GM10248 (cell line): ENCODE measurements around the gene FBXO48.

Source experiments
- CTCF ChIA-PET: fragments of 300-600 bp; sonication (Branson Sonifier 250); formaldehyde crosslinking; extraction: SDS; loops from one replicate; lab custom pipeline; 2021; ENCODE audit warnings: antibody characterized with exemption; lab: Yijun Ruan, JAX
- POLR2A ChIA-PET: fragments of 350-650 bp; sonication (Branson Sonifier 250); formaldehyde crosslinking; extraction: SDS; loops from one replicate; lab custom pipeline; 2020; ENCODE audit warnings: antibody characterized with exemption; lab: Yijun Ruan, JAX
- DNase-seq: peaks from one replicate; pipeline ENCODE4 v3.0.0; 2012; ENCODE audit errors: extremely low spot score
- CTCF ChIP-seq: IDR thresholded peaks from 2 replicates; pipeline ENCODE4 v1.5.1; 2012; ENCODE audit warnings: mild to moderate bottlenecking, low read depth; ENCODE audit errors: extremely low read depth, missing control alignments, control extremely low read depth

FBXO48 gene

GRCh38 chr2:68414452-68414851, 52.6 kb downstream of the FBXO48 start:
- CTCF ChIA-PET, result interaction anchor here (1.1 to 4.8 kb wide), 9 partner anchors 11 to 53 kb away, joined by 3 to 26 read pairs (median 4); no protein-coding TSS in a partner anchor

DNA sequence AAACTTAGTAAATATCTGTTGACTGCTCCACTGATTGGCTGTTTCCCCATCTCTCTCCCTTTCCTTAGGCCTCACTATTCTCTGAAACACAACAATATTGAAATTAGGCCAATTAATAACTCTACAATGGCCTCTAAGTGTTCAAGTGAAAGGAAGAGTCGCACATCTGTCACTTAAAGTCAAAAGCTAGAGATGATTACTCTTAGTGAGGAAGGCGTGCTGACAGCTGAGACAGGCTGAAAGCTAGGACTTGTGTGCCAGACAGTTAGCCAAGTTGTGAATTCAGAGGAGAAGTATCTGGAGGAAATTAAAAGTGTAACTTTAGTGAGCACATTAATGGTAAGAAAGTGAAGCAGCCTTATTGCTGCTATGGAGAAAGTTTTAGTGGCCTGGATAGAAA, 53.6 kb downstream of the FBXO48 start:
- TF ChIP-seq CTCF, result no peak
- ChIA-PET POLR2A (no interaction called here), CTCF (interaction anchor here (1.1 to 4.8 kb wide), 6 partner anchors 9 to 52 kb away, joined by 3 to 26 read pairs (median 6); no protein-coding TSS in a partner anchor)

More at GRCh38 chr2:68414452-68414851, 52.6 kb downstream of the FBXO48 start:
- no peak for TF ChIP-seq CTCF
- POLR2A ChIA-PET, result no interaction called here
- DNase-seq, result no peak

GRCh38 chr2:68412127-68412819, 54.8 kb downstream of the FBXO48 start:
- POLR2A ChIA-PET, result no interaction called here
- CTCF ChIA-PET, result interaction anchor here (0.8 to 4.8 kb wide), 6 partner anchors 15 to 50 kb away, joined by 3 to 26 read pairs (median 6); no protein-coding TSS in a partner anchor
- DNase-seq, result no peak
- TF ChIP-seq CTCF, result no peak

More for the DNA sequence above, 53.6 kb downstream of the FBXO48 start:
- no peak for DNase-seq

GRCh38 chr2:68411397-68412126, 55.5 kb downstream of the FBXO48 start:
- no peak for DNase-seq
- no peak for TF ChIP-seq CTCF
- ChIA-PET CTCF (interaction anchor here (0.9 to 4.8 kb wide), 7 partner anchors 8 to 30 kb away, joined by 3 to 26 read pairs (median 6); no protein-coding TSS in a partner anchor), POLR2A (no interaction called here)
